ENCODE data around the gene OSBPL10. TPM values are rescaled to one million over a fixed set of nuclear protein-coding genes. Genes with fewer than 3 reads are reported as not detected.
A peak's percentile ranks its signal among the peaks of the same experiment; 100 is the strongest.

The OSBPL10 gene
- total and polyA plus RNA-seq, 2 of the 8 experiments (the other 6 are each of a cell fraction or from before 2014, with no cell fraction given): 26.2 to 86.7 TPM

DNA sequence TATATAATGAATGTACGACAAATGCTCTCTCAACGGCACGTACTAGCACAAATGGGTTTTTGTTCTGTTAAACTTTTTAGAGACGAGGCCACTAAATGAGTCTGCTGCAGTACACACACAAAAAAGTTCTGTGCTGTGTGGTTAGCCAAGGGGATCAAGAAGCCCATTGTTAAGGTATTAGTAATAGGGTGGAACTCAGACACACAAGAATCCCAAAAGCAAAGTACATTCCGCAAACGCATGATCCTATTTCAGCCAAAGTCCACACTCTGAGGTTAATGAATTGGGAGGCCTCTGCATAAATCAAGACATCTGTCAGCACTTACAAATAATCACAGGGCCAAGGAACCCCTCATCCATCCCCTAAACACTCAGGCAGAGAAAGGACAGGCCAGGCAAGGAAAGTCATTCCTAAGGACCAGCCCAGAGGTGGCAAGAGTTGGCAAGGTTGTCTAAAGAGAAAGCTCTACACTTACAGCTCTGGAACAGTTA lies 12.1 kb downstream of the OSBPL10 start:
- no peak overlapping the region for H2BK15ac ChIP-seq (ENCODE audit: low read length)
- TF ChIP-seq RFX5 (IDR thresholded peaks at IDR 0.05; ENCODE audit: borderline replicate concordance, low read depth, low read length): no peak
- no peak for TF ChIP-seq CHD2 (IDR thresholded peaks at IDR 0.05; ENCODE audit: low read length)
- TF ChIP-seq KDM5A (IDR thresholded peaks at IDR 0.05; ENCODE audit: low read length): no peak
- no peak for TF ChIP-seq SIX5 (IDR thresholded peaks at IDR 0.05; ENCODE audit: low read depth, low read length)
- TF ChIP-seq, protein P1, sequence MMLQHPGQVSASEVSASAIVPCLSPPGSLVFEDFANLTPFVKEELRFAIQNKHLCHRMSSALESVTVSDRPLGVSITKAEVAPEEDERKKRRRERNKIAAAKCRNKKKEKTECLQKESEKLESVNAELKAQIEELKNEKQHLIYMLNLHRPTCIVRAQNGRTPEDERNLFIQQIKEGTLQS (IDR thresholded peaks at IDR 0.05; ENCODE audit: insufficient read depth, low read depth, low read length): no peak
- H2BK20ac ChIP-seq (ENCODE audit: low read length): peak overlapping the region; percentile 43; the same call in 1 of the 2 replicates
- H3K27ac ChIP-seq (ENCODE audit: low read depth, low read length): no peak overlapping the region
- no peak overlapping the region for H2AFZ ChIP-seq (ENCODE audit: low read length)
- H4K8ac ChIP-seq (ENCODE audit: extremely low read depth, insufficient read depth, low read length): no peak overlapping the region
- H3K9me3 ChIP-seq (ENCODE audit: insufficient read depth in 2 of 2, low read depth in 1 of 2, low read length in 1 of 2): no peaks in the 10 kb centered on the region
- H4K5ac ChIP-seq (ENCODE audit: insufficient read length, low read depth, low read length): no peak overlapping the region
- H3K27me3 ChIP-seq (replicated peaks in 1 of 4; ENCODE audit: control insufficient read depth in 3 of 4, extremely low read depth in 1 of 4, insufficient read depth in 3 of 4, low read length in 3 of 4): no peaks in the 10 kb centered on the region
- ChIA-PET POLR2A (ENCODE audit: partially characterized antibody) (interaction anchor here (4.6 kb wide), 1 partner anchor 9 kb away, joined by 30 read pairs; no protein-coding TSS in a partner anchor), CTCF (ENCODE audit: partially characterized antibody) (interaction anchor here (0.6 to 3.5 kb wide), 4 partner anchors 60 to 393 kb away, joined by 3 to 10 read pairs (median 4); no protein-coding TSS in a partner anchor)
- no peak overlapping the region for H3K23ac ChIP-seq (ENCODE audit: insufficient read length)
- H3K79me1 ChIP-seq (ENCODE audit: low read depth, low read length): peaks cover 11% of the 10 kb centered on the region
- DNase-seq (ENCODE audit: low read depth in 1 of 2, low spot score in 2 of 2) (no peak), FAIRE-seq (no peak)
- H3K4me1 ChIP-seq (replicated peaks in 1 of 4; ENCODE audit: control insufficient read depth in 3 of 4, insufficient read depth in 4 of 4, low read length in 3 of 4): peaks cover 8 to 20% (median 14%) of the 10 kb centered on the region in 4 experiments
- no peak overlapping the region for H2AK5ac ChIP-seq (ENCODE audit: low read depth, low read length)
- H4K20me1 ChIP-seq (replicated peaks in 1 of 2; ENCODE audit: control insufficient read depth in 1 of 2, insufficient read depth in 2 of 2, low read length in 2 of 2): no peaks in the 10 kb centered on the region
- no peak overlapping the region for H3K4me3 ChIP-seq (ENCODE audit: extremely low read depth in 1 of 4, insufficient read depth in 2 of 4, low read depth in 3 of 4, low read length in 4 of 4)
- H3K4ac ChIP-seq (replicated peaks; ENCODE audit: insufficient read length, low read depth, low read length): no peak overlapping the region
- H3K56ac ChIP-seq (replicated peaks; ENCODE audit: insufficient read length, low read depth, low read length): no peak overlapping the region
- H3K14ac ChIP-seq (ENCODE audit: insufficient read length): no peak overlapping the region
- H3K9ac ChIP-seq (replicated peaks in 1 of 4; ENCODE audit: extremely low read depth in 1 of 4, low read depth in 3 of 4, low read length in 3 of 4): no peak overlapping the region
- 79% methylated on average over 6 of the region's 6 CpGs; no CpG with 5 or more reads in 1 of the 2 experiments for WGBS, 2 experiments (ENCODE audit: extremely low coverage in 1 of 2, insufficient coverage in 1 of 2, insufficient read length in 1 of 2, insufficient replicate concordance in 2 of 2, low coverage in 1 of 2, low lambda C conversion rate in 2 of 2, missing lambda C conversion rate in 1 of 2)
- H3K79me2 ChIP-seq (ENCODE audit: control insufficient read depth in 1 of 2, insufficient read depth in 2 of 2, low read length in 2 of 2): peaks cover 14 to 88% of the 10 kb centered on the region in 2 experiments
- peak overlapping the region; percentile 84 for H2BK5ac ChIP-seq (ENCODE audit: low read depth, low read length)
- H3K4me2 ChIP-seq (ENCODE audit: insufficient read depth in 1 of 2, low read depth in 2 of 2, low read length in 2 of 2): 0 out of 4 replicates have a peak overlapping the region, but pooled peaks of 1 of the 2 experiments have one; percentile 15
- peak overlapping the region; percentile 20 for H4K91ac ChIP-seq (replicated peaks; ENCODE audit: insufficient read length, low read length)
- H3K23me2 ChIP-seq (ENCODE audit: low read depth, low read length): no peaks in the 10 kb centered on the region
- peak overlapping the region; percentile 82; the same call in 1 of the 2 replicates for H2BK12ac ChIP-seq (ENCODE audit: low read depth, low read length)
- peak overlapping the region; percentile 43 for H2BK120ac ChIP-seq (replicated peaks; ENCODE audit: low read depth, low read length)
- no peaks in the 10 kb centered on the region for H3K36me3 ChIP-seq (ENCODE audit: control insufficient read depth in 2 of 4, insufficient read depth in 4 of 4, low read length in 3 of 4)
- H3K18ac ChIP-seq (ENCODE audit: extremely low read depth, low read length): no peak overlapping the region
